ENCODE measurements around the gene LTC4S.

Gene LTC4S

GRCh38 chr5:179765400-179765799, 28.4 kb upstream of the LTC4S start:
- TF ChIP-seq TSHZ2 (CRISPR knock-in tag; IDR thresholded peaks at IDR 0.05) (no peak), ZFP3 (CRISPR knock-in tag; IDR thresholded peaks at IDR 0.05) (peak; percentile 48; the same call in 1 of the 2 replicates)
- peak; percentile 73 for ATAC-seq

GRCh38 chr5:179766021-179766725, 27.6 kb upstream of the LTC4S start:
- TF ChIP-seq PPARA (CRISPR knock-in tag; IDR thresholded peaks at IDR 0.05; ENCODE audit: borderline replicate concordance) (no peak), RARB (CRISPR knock-in tag; IDR thresholded peaks at IDR 0.05) (no peak), ZC3H10 (CRISPR knock-in tag; IDR thresholded peaks at IDR 0.05) (no peak), CSDC2 (CRISPR knock-in tag; IDR thresholded peaks at IDR 0.05) (no peak), ZNF8 (CRISPR knock-in tag; IDR thresholded peaks at IDR 0.05) (no peak), ZNF565 (CRISPR knock-in tag; conservative IDR thresholded peaks at IDR 0.05; ENCODE audit: low read depth) (no peak), CSRNP3 (CRISPR knock-in tag; IDR thresholded peaks at IDR 0.05) (no peak), BACH2 (CRISPR knock-in tag; IDR thresholded peaks at IDR 0.05; ENCODE audit: borderline replicate concordance) (no peak), ZNF70 (CRISPR knock-in tag; IDR thresholded peaks at IDR 0.05) (no peak), OSR1 (CRISPR knock-in tag; IDR thresholded peaks at IDR 0.05) (no peak), TSHZ2 (CRISPR knock-in tag; IDR thresholded peaks at IDR 0.05) (no peak), ESRRG (CRISPR knock-in tag; IDR thresholded peaks at IDR 0.05) (no peak), TOX (CRISPR knock-in tag; IDR thresholded peaks at IDR 0.05; ENCODE audit: borderline replicate concordance) (no peak), SNAI2 (CRISPR knock-in tag; IDR thresholded peaks at IDR 0.05) (no peak), TCF4 (CRISPR knock-in tag; IDR thresholded peaks at IDR 0.05; ENCODE audit: borderline replicate concordance) (no peak), PATZ1 (CRISPR knock-in tag; IDR thresholded peaks at IDR 0.05; ENCODE audit: borderline replicate concordance) (no peak), ZFP3 (CRISPR knock-in tag; IDR thresholded peaks at IDR 0.05) (no peak)
- ATAC-seq = peak; percentile 21

DNA sequence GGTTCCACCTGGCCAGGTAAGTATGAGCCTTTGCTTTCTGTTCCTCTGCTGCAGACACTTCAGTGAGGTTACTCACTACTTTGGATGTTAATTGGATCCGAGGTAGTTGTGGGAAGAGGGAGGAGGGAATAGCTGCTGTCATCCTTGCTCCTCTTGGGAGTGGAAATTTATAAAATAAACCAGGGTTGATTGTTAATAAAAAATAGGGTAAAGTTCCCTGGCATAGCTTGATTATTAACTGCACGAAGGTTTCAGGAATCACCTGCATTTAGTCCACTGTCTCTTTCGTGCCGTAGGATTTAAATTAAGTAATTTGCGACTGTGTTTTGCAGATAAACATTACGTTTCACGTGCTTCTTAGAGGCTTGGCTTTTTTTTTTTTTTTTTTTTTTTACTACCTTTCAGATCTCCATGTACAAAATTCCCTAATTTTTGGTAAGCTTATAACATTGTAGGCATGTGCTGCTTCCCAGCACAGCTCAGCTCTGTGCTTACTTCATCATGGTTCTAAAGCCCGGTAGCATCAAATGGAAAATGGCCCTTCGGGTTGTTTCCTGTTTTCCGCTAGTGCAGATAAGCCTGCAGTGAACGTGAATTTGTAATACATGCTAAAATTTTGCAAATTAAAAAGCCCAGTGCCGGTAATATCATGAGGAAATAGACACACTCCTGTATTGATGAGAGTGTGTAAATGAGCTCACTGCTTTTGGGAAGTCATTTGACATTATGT, 26.9 kb upstream of the LTC4S start:
- no peak for ATAC-seq
- TF ChIP-seq PPARA (CRISPR knock-in tag; IDR thresholded peaks at IDR 0.05; ENCODE audit: borderline replicate concordance) (no peak), RARB (CRISPR knock-in tag; IDR thresholded peaks at IDR 0.05) (no peak), TSHZ2 (CRISPR knock-in tag; IDR thresholded peaks at IDR 0.05) (no peak), BACH2 (CRISPR knock-in tag; IDR thresholded peaks at IDR 0.05; ENCODE audit: borderline replicate concordance) (no peak), ISL1 (CRISPR knock-in tag; IDR thresholded peaks at IDR 0.05) (no peak), ZFP30 (CRISPR knock-in tag; IDR thresholded peaks at IDR 0.05) (no peak), ZNF70 (CRISPR knock-in tag; IDR thresholded peaks at IDR 0.05) (no peak), CSDC2 (CRISPR knock-in tag; IDR thresholded peaks at IDR 0.05) (no peak)

All from SK-N-SH treated with all-trans-retinoic acid at 6 μM for 48 hours (cell line).